ENCODE data around the gene CBFA2T3. TPM values are rescaled to one million over a fixed set of nuclear protein-coding genes. Genes with fewer than 3 reads are reported as not detected.

CBFA2T3 gene
- total and polyA plus RNA-seq, 2 of the 13 experiments (the other 11 are each of a cell fraction or from before 2014, with no cell fraction given): 0.05 TPM; not detected in 1

- no peaks in the 10 kb centered on the region for H3K36me3 ChIP-seq (replicated peaks in 1 of 2; ENCODE audit: control insufficient read depth in 1 of 2, insufficient read depth in 2 of 2, low read length in 2 of 2)
- no TSS peak for BruUV-seq (replicated peaks)
- H3K27me3 ChIP-seq (ENCODE audit: control insufficient read depth in 1 of 2, insufficient read depth in 2 of 2, low read length in 2 of 2): peaks cover 42 to 95% of the 10 kb centered on the region in 2 experiments
- POLR2A ChIA-PET: no interaction called here
- H3K4me2 ChIP-seq (ENCODE audit: low read depth, low read length): no peak overlapping the region
- no peak overlapping the region for H3K4me3 ChIP-seq (replicated peaks in 1 of 3; ENCODE audit: insufficient read depth in 1 of 3, low read depth in 2 of 3, low read length in 3 of 3)
- intact Hi-C loops (cut with micrococcal nuclease; ENCODE audit: unreplicated experiment): no loop called here
- ATAC-seq (no peak), FAIRE-seq (no peak), DNase-seq (ENCODE audit: low spot score) (no peak)
- H3K4me1 ChIP-seq (ENCODE audit: insufficient read depth, low read length): peaks cover 9% of the 10 kb centered on the region
- 36% methylated on average over 16 of the region's 16 CpGs for WGBS (ENCODE audit: low lambda C conversion rate)
- no peaks in the 10 kb centered on the region; the same call in 1 of the 2 replicates for H4K20me1 ChIP-seq (ENCODE audit: insufficient read depth, low read length)
- in situ Hi-C loops (cut with HindIII; ENCODE audit: extremely low pct_ligation_motif_present, low pct_unique_long_range_greater_than_20kb): no loop called here
- no peak overlapping the region for H3K27ac ChIP-seq (ENCODE audit: extremely low read length, insufficient read depth, low read length)
- H3K79me2 ChIP-seq (ENCODE audit: insufficient read depth, low read length): no peaks in the 10 kb centered on the region
- CTCF ChIA-PET (ENCODE audit: low intra/inter-chr PET ratio, low total read pairs): no interaction called here
- no peaks in the 10 kb centered on the region for H3K9me3 ChIP-seq (ENCODE audit: low read length)
- no peak overlapping the region for H3K9ac ChIP-seq (ENCODE audit: insufficient read depth, low read depth, low read length)
- no peak overlapping the region for H2AFZ ChIP-seq (ENCODE audit: low read length)
- TF ChIP-seq ZNF629 (CRISPR knock-in tag; conservative IDR thresholded peaks at IDR 0.05) (no peak), ZNF343 (CRISPR knock-in tag; IDR thresholded peaks at IDR 0.05) (no peak), NR2F1 (CRISPR knock-in tag; IDR thresholded peaks at IDR 0.05) (no peak), SOX13 (IDR thresholded peaks at IDR 0.05) (no peak), SOX13 (CRISPR knock-in tag; conservative IDR thresholded peaks at IDR 0.05 in 1 of 2, IDR thresholded peaks at IDR 0.05 in 1 of 2) (no peak), RBM39 (IDR thresholded peaks at IDR 0.05; ENCODE audit: low read depth, low read length, poor library complexity, severe bottlenecking) (no peak), REST (IDR thresholded peaks at IDR 0.05; ENCODE audit: borderline replicate concordance in 1 of 2, low read depth in 1 of 2, low read length in 2 of 2) (no peak), ZMYM4 (CRISPR knock-in tag; IDR thresholded peaks at IDR 0.05) (no peak), RAD21 (CRISPR knock-in tag; IDR thresholded peaks at IDR 0.05) (no peak), ZNF513 (CRISPR knock-in tag; conservative IDR thresholded peaks at IDR 0.05) (no peak), ZBTB7A (CRISPR knock-in tag; IDR thresholded peaks at IDR 0.05) (no peak), ZNF234 (CRISPR knock-in tag; conservative IDR thresholded peaks at IDR 0.05) (no peak), MXD1 (CRISPR knock-in tag; IDR thresholded peaks at IDR 0.05) (no peak), THYN1 (CRISPR knock-in tag; IDR thresholded peaks at IDR 0.05; ENCODE audit: borderline replicate concordance, low read depth) (no peak), LRRFIP1 (CRISPR knock-in tag; conservative IDR thresholded peaks at IDR 0.05) (no peak), POLR2AphosphoS5 (IDR thresholded peaks at IDR 0.05; ENCODE audit: low read depth, low read length) (no peak), MAFF (IDR thresholded peaks at IDR 0.05; ENCODE audit: low read depth, low read length) (no peak), RARA (CRISPR knock-in tag; IDR thresholded peaks at IDR 0.05) (no peak)
Measured at GRCh38 chr16:88906020-88906419, 71.0 kb downstream of the CBFA2T3 start.

All from HepG2 (cell line).